GM18519 (cell line): ENCODE measurements around the gene RNPEP.
"Not testable (repeated sequence)": the region's sequence is repeated elsewhere in the genome, so short reads cannot be mapped to it uniquely, and the experiment has no call there.

Experiments
- ATAC-seq: cut with Tn5 transposase; IDR thresholded peaks from one replicate; pipeline ENCODE4 v1.9.1; 2021; ENCODE audit warnings: mild to moderate bottlenecking, moderate library complexity; ENCODE audit not compliant: unreplicated experiment, low FRiP score

The RNPEP gene

GRCh38 chr1:202034149-202034682 lies 51.8 kb downstream of the RNPEP start:
- no peak for ATAC-seq

DNA sequence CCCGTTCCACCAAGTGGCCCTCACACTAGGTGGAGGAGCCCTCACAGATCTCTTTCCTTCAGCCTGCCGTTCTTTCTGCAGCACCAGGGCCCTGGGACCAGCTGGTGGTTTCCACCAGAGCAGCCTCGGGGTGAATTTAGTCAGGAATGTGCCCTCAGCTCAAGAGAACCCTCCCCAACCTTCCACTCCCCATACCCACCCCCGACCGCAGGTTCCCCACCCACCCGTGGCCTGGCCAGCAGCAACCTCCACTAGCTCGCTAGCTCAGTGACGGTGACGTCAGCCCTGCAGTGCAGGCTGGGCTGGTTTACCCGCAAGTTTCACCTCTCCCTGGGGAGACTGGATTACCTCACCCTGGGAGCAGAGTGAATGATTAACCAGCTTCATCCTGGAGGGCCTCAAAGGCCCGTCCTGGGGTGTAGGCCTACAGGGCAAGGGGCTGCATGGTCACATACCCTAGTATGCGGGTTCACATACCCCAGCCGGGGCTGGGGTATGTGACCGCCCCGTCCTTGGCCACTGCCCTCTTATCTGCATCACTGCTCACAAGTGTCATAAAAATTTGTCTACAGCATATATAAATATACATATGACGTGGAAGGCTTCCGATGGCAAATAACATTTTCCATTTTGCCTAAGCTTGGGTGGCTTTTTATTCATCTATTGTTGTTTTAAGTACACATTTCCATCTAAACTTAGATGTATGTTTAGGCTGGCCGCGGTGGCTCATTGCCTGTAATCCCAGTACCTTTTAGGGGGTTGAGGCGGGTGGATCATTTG lies 52.4 kb downstream of the RNPEP start:
- ATAC-seq = no peak

GRCh38 chr1:202036595-202037387 lies 54.3 kb downstream of the RNPEP start:
- ATAC-seq = no peak

DNA sequence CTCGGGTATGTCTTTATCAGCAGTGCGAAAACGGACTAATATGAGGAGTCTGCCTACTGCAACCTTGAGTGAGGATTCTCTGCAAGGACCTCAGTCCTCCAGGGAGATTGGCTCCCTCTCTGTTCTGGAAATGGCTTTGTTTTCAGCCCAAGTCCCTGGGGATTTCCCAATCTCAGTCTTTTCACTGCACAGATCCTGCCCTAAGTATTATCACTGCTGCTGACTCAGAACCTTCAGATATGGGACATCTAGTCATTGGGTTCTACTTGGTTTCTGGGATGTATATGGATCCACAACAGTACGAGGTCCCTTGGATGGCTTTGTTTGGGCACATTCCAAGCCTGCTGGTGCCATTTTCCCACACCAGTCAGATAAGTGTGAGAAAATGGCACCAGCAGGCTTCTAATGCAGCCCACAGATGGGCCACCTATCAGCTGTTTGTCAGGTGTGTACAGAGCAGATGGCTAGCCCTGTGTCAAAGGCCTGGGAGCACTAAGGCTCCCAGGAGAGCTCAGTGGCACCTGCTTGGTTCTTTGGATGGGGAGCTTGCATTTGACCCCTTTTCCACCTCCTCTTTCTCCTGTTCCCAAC lies 55.4 kb downstream of the RNPEP start:
- ATAC-seq = no peak

- ATAC-seq = no peak
Observed at GRCh38 chr1:202038688-202039346, 56.4 kb downstream of the RNPEP start.

- ATAC-seq = no peak
Observed at GRCh38 chr1:202045705-202046104, 63.3 kb downstream of the RNPEP start.

DNA sequence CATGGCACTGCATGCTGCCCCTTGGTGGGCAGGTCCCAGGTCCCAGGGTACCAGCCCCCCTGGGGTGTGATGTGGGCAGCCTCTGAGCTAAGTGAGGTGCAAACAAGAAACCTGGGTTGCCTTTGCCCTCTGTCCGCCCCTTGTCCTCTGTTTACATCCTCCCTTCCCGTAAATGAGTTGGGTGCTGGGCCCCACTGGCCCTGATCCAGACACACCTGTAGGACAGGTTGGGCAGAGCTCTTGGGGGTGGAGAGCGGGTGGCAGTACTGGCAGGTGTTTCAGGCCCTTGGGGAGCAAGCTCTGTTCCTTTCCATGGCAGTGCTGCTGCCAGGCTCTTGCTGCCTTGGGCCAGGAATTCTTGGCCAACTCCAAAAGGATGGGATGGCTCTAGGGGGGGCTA lies 63.8 kb downstream of the RNPEP start:
- ATAC-seq = no peak

DNA sequence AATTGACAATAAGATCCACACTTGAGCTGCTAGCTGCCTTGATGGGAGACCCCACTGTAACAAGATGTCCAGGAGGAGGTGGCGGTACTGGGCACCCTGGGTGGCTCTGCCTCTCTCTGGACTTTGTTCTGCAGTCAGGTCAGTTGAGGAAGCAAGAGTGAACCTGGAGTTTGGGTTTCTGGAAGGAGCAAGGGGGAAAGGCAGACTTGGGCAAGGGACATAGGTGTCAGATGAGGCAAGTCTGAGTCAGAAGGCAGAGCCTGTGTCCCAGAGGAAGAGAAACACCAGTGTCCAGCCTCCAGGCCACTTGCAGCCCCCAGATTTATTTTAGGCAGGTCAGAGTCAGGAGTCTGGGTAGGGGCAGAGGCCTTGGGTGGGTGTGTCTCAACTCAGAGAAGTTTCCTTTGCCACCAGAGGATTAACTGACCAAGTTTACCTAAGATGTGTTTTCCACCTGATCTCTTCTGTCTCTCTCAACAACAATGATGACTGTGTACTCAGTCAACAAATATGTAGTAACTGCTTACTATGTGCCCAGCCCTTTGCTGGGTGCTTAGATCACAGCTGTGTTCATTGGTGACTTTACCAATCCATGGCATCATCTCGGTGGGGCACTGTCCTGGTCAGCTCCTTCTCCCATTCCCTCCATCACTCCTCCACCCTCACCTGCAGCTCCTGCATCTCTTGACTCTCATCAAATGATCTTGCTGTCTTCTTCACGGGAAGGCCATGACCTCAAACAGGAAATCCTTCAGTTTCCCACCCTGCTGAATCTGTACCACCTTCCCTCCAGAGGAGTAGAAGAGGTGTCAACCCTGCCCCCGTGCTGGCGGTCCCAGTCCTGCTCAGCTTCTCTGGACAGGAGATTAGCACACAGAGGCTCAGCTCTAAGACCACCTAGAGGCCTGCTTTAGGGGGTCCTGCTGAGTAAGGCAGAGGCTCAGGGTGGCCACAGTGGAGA lies 64.6 kb downstream of the RNPEP start:
- ATAC-seq = no peak

DNA sequence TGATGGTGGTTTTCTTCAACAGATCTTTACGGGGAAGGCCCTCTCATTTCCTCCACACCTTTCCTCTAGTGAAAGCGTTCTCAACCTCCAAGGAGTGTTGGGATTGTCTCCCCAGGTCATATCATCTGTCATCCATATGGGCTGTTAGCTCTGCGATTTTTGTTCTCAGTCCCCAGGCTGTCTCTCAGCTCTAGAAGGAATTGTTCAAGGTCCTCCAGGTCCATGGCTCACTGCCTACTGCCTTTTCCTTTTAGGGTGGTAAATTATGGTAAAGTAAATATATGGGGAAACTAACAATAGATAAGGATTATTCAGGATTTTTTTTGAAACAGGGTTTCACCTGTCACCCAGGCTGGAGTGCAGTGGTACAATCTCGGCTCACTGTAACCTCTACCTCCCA lies 65.5 kb downstream of the RNPEP start:
- ATAC-seq = no peak

GRCh38 chr1:202049129-202049528 lies 66.7 kb downstream of the RNPEP start:
- no peak for ATAC-seq

DNA sequence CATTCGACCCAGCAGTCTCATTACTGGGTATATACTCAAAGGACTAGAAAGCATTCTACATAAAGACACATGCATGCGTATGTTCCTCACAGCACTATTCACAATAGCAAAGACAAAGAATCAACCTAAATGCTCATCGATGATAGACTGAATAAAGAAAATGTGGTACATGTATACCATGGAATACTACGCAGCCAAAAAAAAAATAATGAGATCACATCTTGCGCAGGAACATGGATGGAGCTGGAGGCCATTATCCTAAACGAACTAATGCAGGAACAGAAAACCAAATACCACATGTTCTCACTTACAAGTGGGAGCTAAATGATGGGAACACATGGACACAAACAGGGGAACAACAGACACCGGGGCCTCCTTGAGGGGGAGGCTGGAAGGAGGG lies 71.6 kb downstream of the RNPEP start:
- ATAC-seq = no peak

- not testable (repeated sequence) for ATAC-seq
Observed at GRCh38 chr1:202054673-202055072, 72.2 kb downstream of the RNPEP start.
